CD4-positive, alpha-beta T cell (primary cell): ENCODE results near the gene TP53I11. TPM values are rescaled to one million over a fixed set of nuclear protein-coding genes. Genes with fewer than 3 reads are reported as not detected.

Source experiments
- ATAC-seq: fragments of 200-7000 bp; cut with Tn5 transposase; one replicate; pipeline ENCODE4 v1.10.0; 2022; ENCODE audit warnings: mild to moderate bottlenecking; ENCODE audit not compliant: poor library complexity
- CTCF ChIA-PET: fragments of 350-600 bp; sonication (Branson Sonifier 250); formaldehyde crosslinking; loops from one replicate; lab custom pipeline; 2021; ENCODE audit warnings: antibody characterized with exemption, inconsistent platforms; lab: Charles Lee
- POLR2A ChIA-PET: fragments of 350-600 bp; sonication (Branson Sonifier 250); formaldehyde crosslinking; loops from one replicate; lab custom pipeline; 2021; ENCODE audit warnings: antibody characterized with exemption, inconsistent platforms; lab: Charles Lee
- DNase-seq, 14 experiments: peaks; one replicate each; pipeline ENCODE4 v3.0.0-alpha.2; 2013 to 2020; ENCODE audit warnings: mixed read lengths in 2 of 14
- H3K27ac ChIP-seq, 2 donors: one replicate each; pipeline versions ENCODE4 v1.5.1 to v1.7.0; 2013; ENCODE audit warnings: low read length in 2 of 2, low read depth in 1 of 2, mild to moderate bottlenecking in 1 of 2
- H3K27me3 ChIP-seq, 2 experiments: 1 replicate in 1 of 2; 2 replicates in 1 of 2; pipeline versions ENCODE4 v1.6.1 to v1.7.0; 2013; ENCODE audit warnings: low read length in 2 of 2, control low read depth in 1 of 2, mild to moderate bottlenecking in 1 of 2, moderate library complexity in 1 of 2; ENCODE audit not compliant: insufficient read depth in 2 of 2, control insufficient read depth in 1 of 2
- H3K36me3 ChIP-seq: one replicate; pipeline ENCODE4 v1.6.1; 2013; ENCODE audit warnings: low read length, control low read depth; ENCODE audit not compliant: insufficient read depth
- H3K4me1 ChIP-seq: one replicate; pipeline ENCODE4 v1.6.1; 2013; ENCODE audit warnings: low read length, control low read depth; ENCODE audit not compliant: insufficient read depth
- H3K4me3 ChIP-seq: one replicate; pipeline ENCODE4 v1.5.1; 2013; ENCODE audit warnings: mild to moderate bottlenecking, low read length, moderate library complexity
- H3K9me3 ChIP-seq, 2 experiments: 1 replicate in 1 of 2; 2 replicates in 1 of 2; pipeline versions ENCODE4 v1.6.1 to v1.7.0; 2013; ENCODE audit warnings: low read length in 2 of 2, mild to moderate bottlenecking in 2 of 2, control low read depth in 1 of 2, moderate library complexity in 1 of 2; ENCODE audit not compliant: control insufficient read depth in 1 of 2, insufficient read depth in 1 of 2
- H3K27ac Mint-ChIP-seq: one replicate; pipeline ENCODE4 v1.8.0; 2020; ENCODE audit warnings: mixed read lengths
- H3K27me3 Mint-ChIP-seq: one replicate; pipeline ENCODE4 v1.8.0; 2021; ENCODE audit warnings: mixed read lengths
- H3K36me3 Mint-ChIP-seq: one replicate; pipeline ENCODE4 v1.8.0; 2021; ENCODE audit warnings: low read depth, mixed read lengths
- H3K4me1 Mint-ChIP-seq: one replicate; pipeline ENCODE4 v1.8.0; 2021; ENCODE audit warnings: low read depth, mixed read lengths
- H3K4me3 Mint-ChIP-seq: one replicate; pipeline ENCODE4 v1.8.0; 2020; ENCODE audit warnings: mild to moderate bottlenecking, mixed read lengths
- H3K9me3 Mint-ChIP-seq: one replicate; pipeline ENCODE4 v1.8.0; 2020; ENCODE audit warnings: mixed read lengths
- CTCF ChIP-seq: fragments of 200-600 bp; IDR thresholded peaks from one replicate; pipeline ENCODE4 v1.8.0; 2022; ENCODE audit warnings: antibody characterized with exemption, mild to moderate bottlenecking
- intact Hi-C, 2 experiments: fragments of 100-400 bp; cut with DNase I in 1 of 2; cut with micrococcal nuclease in 1 of 2; formaldehyde crosslinking; loops; one replicate each; pipeline versions ENCODE4 v1.15.1 to v1.9.0; 2023 to 2025; cut with DNase I, micrococcal nuclease
- total RNA-seq, 174 experiments: library from RNA in 2 of 174; stranded (reverse) in 2 of 174; gene quantifications; one replicate each; pipeline ENCODE4 v1.2.3 and lab custom pipeline; 2021 to 2026

Gene TP53I11
- total RNA-seq, 2 experiments from 2014 or later: 3.5 to 4.6 TPM

- DNase-seq: no peak
- H3K4me1 Mint-ChIP-seq: no peaks in the 10 kb centered on the region
- no peaks in the 10 kb centered on the region for H3K27me3 ChIP-seq
- no peaks in the 10 kb centered on the region for H3K36me3 ChIP-seq
- no peak overlapping the region for H3K27ac Mint-ChIP-seq
- H3K4me3 Mint-ChIP-seq: no peak overlapping the region
- ATAC-seq: no peak
- no peak overlapping the region for H3K27ac ChIP-seq
- no peak for TF ChIP-seq CTCF
- intact Hi-C loops: no loop called here
- H3K27me3 Mint-ChIP-seq: no peaks in the 10 kb centered on the region
- ChIA-PET CTCF (no interaction called here), POLR2A (no interaction called here)
- no peaks in the 10 kb centered on the region for H3K9me3 Mint-ChIP-seq
- H3K4me3 ChIP-seq: no peak overlapping the region
- H3K9me3 ChIP-seq: no peaks in the 10 kb centered on the region
- no peaks in the 10 kb centered on the region for H3K4me1 ChIP-seq
- no peaks in the 10 kb centered on the region for H3K36me3 Mint-ChIP-seq
Observed at GRCh38 chr11:44997566-44997965, 46.9 kb upstream of the TP53I11 start.

- H3K36me3 ChIP-seq: no peaks in the 10 kb centered on the region
- H3K4me1 Mint-ChIP-seq: no peaks in the 10 kb centered on the region
- no peaks in the 10 kb centered on the region for H3K4me1 ChIP-seq
- no peak overlapping the region for H3K27ac ChIP-seq
- no peaks in the 10 kb centered on the region for H3K27me3 Mint-ChIP-seq
- H3K4me3 Mint-ChIP-seq: no peak overlapping the region
- no peaks in the 10 kb centered on the region for H3K9me3 ChIP-seq
- no peak overlapping the region for H3K27ac Mint-ChIP-seq
- ChIA-PET CTCF (no interaction called here), POLR2A (no interaction called here)
- ATAC-seq (no peak), DNase-seq (no peak)
- intact Hi-C loops: no loop called here
- no peak overlapping the region for H3K4me3 ChIP-seq
- no peak for TF ChIP-seq CTCF
- H3K36me3 Mint-ChIP-seq: no peaks in the 10 kb centered on the region
- H3K27me3 ChIP-seq: no peaks in the 10 kb centered on the region
- H3K9me3 Mint-ChIP-seq: no peaks in the 10 kb centered on the region
Observed at GRCh38 chr11:44994753-44995152, 44.1 kb upstream of the TP53I11 start.

- H3K27me3 Mint-ChIP-seq: no peaks in the 10 kb centered on the region
- H3K36me3 Mint-ChIP-seq: no peaks in the 10 kb centered on the region
- DNase-seq (no peak), ATAC-seq (no peak)
- no peaks in the 10 kb centered on the region for H3K9me3 Mint-ChIP-seq
- Histone ChIP-seq H3K9me3 (no peaks in the 10 kb centered on the region), H3K36me3 (no peaks in the 10 kb centered on the region), H3K4me1 (no peaks in the 10 kb centered on the region), H3K4me3 (no peak overlapping the region), H3K27ac (no peak overlapping the region), H3K27me3 (no peaks in the 10 kb centered on the region)
- H3K4me3 Mint-ChIP-seq: no peak overlapping the region
- intact Hi-C loops: no loop called here
- TF ChIP-seq CTCF: no peak
- H3K4me1 Mint-ChIP-seq: no peaks in the 10 kb centered on the region
- no peak overlapping the region for H3K27ac Mint-ChIP-seq
- POLR2A ChIA-PET: no interaction called here
- CTCF ChIA-PET: no interaction called here
Observed at GRCh38 chr11:44993971-44994704, 43.5 kb upstream of the TP53I11 start.
